Epithelial cell of proximal tubule (primary cell): ENCODE measurements around the gene GGPS1. TPM values are rescaled to one million over a fixed set of nuclear protein-coding genes. Genes with fewer than 3 reads are reported as not detected.
"Not testable (repeated sequence)": the region's sequence is repeated elsewhere in the genome, so short reads cannot be mapped to it uniquely, and the experiment has no call there.

ENCODE experiments used
- DNase-seq: peaks from one replicate; pipeline ENCODE4 v3.0.0-alpha.2; 2011; ENCODE audit warnings: low read depth
- H3K4me3 ChIP-seq: 2 replicates; pipeline ENCODE4 v1.5.1; 2011; ENCODE audit warnings: low read depth, mild to moderate bottlenecking, low read length
- CTCF ChIP-seq: conservative IDR thresholded peaks from 2 replicates; pipeline ENCODE4 v1.5.1; 2012; ENCODE audit warnings: low read depth, mild to moderate bottlenecking, low read length
- total RNA-seq: library from RNA; depleted of rRNA; stranded (reverse); fragments of >200 nt; gene quantifications from 2 replicates; pipeline ENCODE4 v1.2.3, GENCODE V29; 2015

The GGPS1 gene
- total RNA-seq, 1 donor from 2014 or later, result 26.3 TPM

GRCh38 chr1:235304549-235305451, 23.6 kb upstream of the GGPS1 start:
- no peak overlapping the region for H3K4me3 ChIP-seq
- TF ChIP-seq CTCF, result no peak
- DNase-seq, result no peak

- TF ChIP-seq CTCF, result no peak
- DNase-seq, result no peak
- no peak overlapping the region for H3K4me3 ChIP-seq
Measured at GRCh38 chr1:235307158-235308124, 20.9 kb upstream of the GGPS1 start.

GRCh38 chr1:235309206-235309605, 19.2 kb upstream of the GGPS1 start:
- H3K4me3 ChIP-seq, DNase-seq: not testable (repeated sequence)

- DNase-seq, result no peak
- TF ChIP-seq CTCF, result no peak
- H3K4me3 ChIP-seq, result no peak overlapping the region
Measured at GRCh38 chr1:235313262-235313661, 15.1 kb upstream of the GGPS1 start.

DNA sequence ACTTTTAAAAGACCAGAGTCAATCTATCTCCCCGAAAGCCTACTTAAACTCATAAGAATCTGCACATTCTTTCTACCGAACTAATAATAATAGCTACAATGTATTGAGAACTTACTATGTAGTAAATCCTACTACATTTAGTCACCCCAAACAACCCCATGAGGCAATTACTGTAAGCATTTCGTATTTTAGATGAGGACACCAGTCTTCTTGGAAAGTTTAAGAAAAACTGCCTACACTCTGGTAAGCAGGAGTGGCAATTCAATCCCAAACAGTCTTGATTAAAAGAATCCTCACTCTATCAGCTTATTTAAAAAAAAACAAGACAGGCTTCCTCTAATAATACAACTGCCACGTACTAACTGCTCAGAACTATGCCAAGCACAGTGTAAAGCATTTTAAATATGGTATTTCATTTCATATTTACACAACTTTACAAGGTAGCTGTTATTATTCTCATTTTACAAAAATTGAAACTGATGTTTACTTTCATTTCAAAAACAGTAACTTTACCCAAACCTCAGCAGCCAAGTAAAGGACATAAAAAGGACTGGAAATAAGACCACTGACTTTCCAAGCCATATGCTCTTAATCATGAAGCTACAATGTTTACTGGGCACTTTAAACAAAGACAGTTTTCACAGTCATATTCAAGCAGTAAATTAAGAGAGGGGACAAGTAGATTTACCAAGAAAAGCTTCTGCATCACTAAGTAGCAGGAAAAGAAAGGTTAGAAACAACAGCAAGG, 14.3 kb upstream of the GGPS1 start:
- DNase-seq, result no peak
- TF ChIP-seq CTCF, result no peak
- H3K4me3 ChIP-seq, result no peak overlapping the region

- no peak overlapping the region for H3K4me3 ChIP-seq
- TF ChIP-seq CTCF, result no peak
- DNase-seq, result no peak
Measured at GRCh38 chr1:235315173-235315572, 13.2 kb upstream of the GGPS1 start.
